Endothelial cell of hepatic sinusoid (primary cell): ENCODE data around the gene CDH13.

ENCODE experiments used
- in situ Hi-C: cut with HindIII; loops from 2 replicates; pipeline ENCODE4 v1.10.0; 2017; ENCODE audit warnings: low sequenced_read_pairs

CDH13 gene

GRCh38 chr16:82979406-82980111 is 352.8 kb downstream of the CDH13 start:
- in situ Hi-C loops: no loop called here

GRCh38 chr16:82980810-82981209 is 354.0 kb downstream of the CDH13 start:
- in situ Hi-C loops: no loop called here

- in situ Hi-C loops: no loop called here
Measured at GRCh38 chr16:82987767-82988166, 361.0 kb downstream of the CDH13 start.

- in situ Hi-C loops: no loop called here
Measured at GRCh38 chr16:82990155-82990554, 363.4 kb downstream of the CDH13 start.

GRCh38 chr16:82991410-82991809 is 364.6 kb downstream of the CDH13 start:
- in situ Hi-C loops: no loop called here

GRCh38 chr16:82991966-82992675 is 365.4 kb downstream of the CDH13 start:
- in situ Hi-C loops: no loop called here

GRCh38 chr16:82992786-82993185 is 366.0 kb downstream of the CDH13 start:
- in situ Hi-C loops: no loop called here

GRCh38 chr16:82993415-82993814 is 366.6 kb downstream of the CDH13 start:
- in situ Hi-C loops: no loop called here

GRCh38 chr16:82993926-82994325 is 367.2 kb downstream of the CDH13 start:
- in situ Hi-C loops: no loop called here

- in situ Hi-C loops: no loop called here
Measured at GRCh38 chr16:82995286-82995923, 368.6 kb downstream of the CDH13 start.

GRCh38 chr16:82995924-82996441 is 369.2 kb downstream of the CDH13 start:
- in situ Hi-C loops: no loop called here

- in situ Hi-C loops: no loop called here
Measured at GRCh38 chr16:82996814-82997213, 370.0 kb downstream of the CDH13 start.

GRCh38 chr16:82999711-83000110 is 372.9 kb downstream of the CDH13 start:
- in situ Hi-C loops: no loop called here

- in situ Hi-C loops: no loop called here
Measured at GRCh38 chr16:83002351-83003334, 375.9 kb downstream of the CDH13 start.

- in situ Hi-C loops: no loop called here
Measured at GRCh38 chr16:83004868-83005652, 378.3 kb downstream of the CDH13 start.

GRCh38 chr16:83005653-83006160 is 378.9 kb downstream of the CDH13 start:
- in situ Hi-C loops: no loop called here

GRCh38 chr16:83010776-83011720 is 384.3 kb downstream of the CDH13 start:
- in situ Hi-C loops: no loop called here

- in situ Hi-C loops: no loop called here
Measured at GRCh38 chr16:83011939-83012338, 385.2 kb downstream of the CDH13 start.
